Measurements from ENCODE around the gene FAM161B. TPM values are rescaled to one million over a fixed set of nuclear protein-coding genes. Genes with fewer than 3 reads are reported as not detected.

Gene FAM161B
- total and polyA plus RNA-seq, 2 of the 8 experiments (the other 6 are each of a cell fraction or from before 2014, with no cell fraction given): 0.14 to 0.32 TPM

DNA sequence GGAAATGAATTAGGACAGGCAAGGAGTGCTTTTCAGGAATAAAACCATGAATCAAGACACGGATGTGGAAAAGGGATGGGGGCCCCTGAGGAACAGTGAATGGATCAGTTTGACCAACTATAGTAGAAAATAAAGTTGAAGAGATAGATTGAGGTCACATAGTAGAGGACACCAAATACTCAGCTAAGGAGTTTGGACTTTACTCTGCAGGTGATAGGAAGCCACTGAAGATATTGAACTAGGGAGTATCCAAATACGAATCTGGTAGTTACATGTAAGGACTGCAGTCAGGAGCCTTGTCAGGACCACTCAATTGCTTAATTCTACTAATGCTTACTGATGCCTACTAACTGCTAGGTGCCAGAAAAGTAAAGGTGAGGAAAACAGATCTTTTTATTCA lies 48.8 kb upstream of the FAM161B start:
- 98% methylated on average over 2 of the region's 2 CpGs; no CpG with 5 or more reads in 1 of the 2 experiments for WGBS, 2 experiments (ENCODE audit: extremely low coverage in 1 of 2, insufficient coverage in 1 of 2, insufficient read length in 1 of 2, insufficient replicate concordance in 2 of 2, low coverage in 1 of 2, low lambda C conversion rate in 2 of 2, missing lambda C conversion rate in 1 of 2)
- H2BK5ac ChIP-seq (ENCODE audit: low read depth, low read length): no peak overlapping the region
- no peak for FAIRE-seq
- TF ChIP-seq TCF12 (IDR thresholded peaks at IDR 0.05; ENCODE audit: low read depth, low read length): no peak
- no peak for TF ChIP-seq NANOG (IDR thresholded peaks at IDR 0.05; ENCODE audit: insufficient read depth, low read depth, low read length, poor library complexity, severe bottlenecking)
- TF ChIP-seq, protein P1, sequence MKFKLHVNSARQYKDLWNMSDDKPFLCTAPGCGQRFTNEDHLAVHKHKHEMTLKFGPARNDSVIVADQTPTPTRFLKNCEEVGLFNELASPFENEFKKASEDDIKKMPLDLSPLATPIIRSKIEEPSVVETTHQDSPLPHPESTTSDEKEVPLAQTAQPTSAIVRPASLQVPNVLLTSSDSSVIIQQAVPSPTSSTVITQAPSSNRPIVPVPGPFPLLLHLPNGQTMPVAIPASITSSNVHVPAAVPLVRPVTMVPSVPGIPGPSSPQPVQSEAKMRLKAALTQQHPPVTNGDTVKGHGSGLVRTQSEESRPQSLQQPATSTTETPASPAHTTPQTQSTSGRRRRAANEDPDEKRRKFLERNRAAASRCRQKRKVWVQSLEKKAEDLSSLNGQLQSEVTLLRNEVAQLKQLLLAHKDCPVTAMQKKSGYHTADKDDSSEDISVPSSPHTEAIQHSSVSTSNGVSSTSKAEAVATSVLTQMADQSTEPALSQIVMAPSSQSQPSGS (IDR thresholded peaks at IDR 0.05; ENCODE audit: low read length): no peak
- no peak for TF ChIP-seq CREB1 (IDR thresholded peaks at IDR 0.05)
- no peak for TF ChIP-seq BCL11A (IDR thresholded peaks at IDR 0.05; ENCODE audit: low read depth in 2 of 2, low read length in 2 of 2)
- TF ChIP-seq HDAC6 (IDR thresholded peaks at IDR 0.05; ENCODE audit: low read depth, low read length): no peak
- no peak for TF ChIP-seq TAF1 (IDR thresholded peaks at IDR 0.05; ENCODE audit: low read depth, low read length)
- TF ChIP-seq BRCA1 (IDR thresholded peaks at IDR 0.05; ENCODE audit: low read depth, low read length): no peak
- TF ChIP-seq POLR2A (IDR thresholded peaks at IDR 0.05; ENCODE audit: control extremely low read depth in 1 of 2, low read depth in 2 of 2, low read length in 2 of 2): no peak
- TF ChIP-seq ASH2L (IDR thresholded peaks at IDR 0.05; ENCODE audit: low read length): no peak
- TF ChIP-seq POLR2AphosphoS5 (IDR thresholded peaks at IDR 0.05; ENCODE audit: low read depth, low read length): no peak

More for the DNA sequence above, 48.8 kb upstream of the FAM161B start:
- DNase-seq (ENCODE audit: low read depth in 1 of 2, low spot score in 2 of 2): no peak
- Histone ChIP-seq H3K4me1 (replicated peaks in 1 of 4; ENCODE audit: control insufficient read depth in 3 of 4, insufficient read depth in 4 of 4, low read length in 3 of 4) (no peaks in the 10 kb centered on the region), H4K20me1 (replicated peaks in 1 of 2; ENCODE audit: control insufficient read depth in 1 of 2, insufficient read depth in 2 of 2, low read length in 2 of 2) (no peaks in the 10 kb centered on the region), H4K5ac (ENCODE audit: insufficient read length, low read depth, low read length) (no peak overlapping the region), H3K79me1 (ENCODE audit: low read depth, low read length) (no peaks in the 10 kb centered on the region), H3K9ac (replicated peaks in 1 of 4; ENCODE audit: extremely low read depth in 1 of 4, low read depth in 3 of 4, low read length in 3 of 4) (no peak overlapping the region), H2AK5ac (ENCODE audit: low read depth, low read length) (no peak overlapping the region), H3K79me2 (ENCODE audit: control insufficient read depth in 1 of 2, insufficient read depth in 2 of 2, low read length in 2 of 2) (no peaks in the 10 kb centered on the region), H4K91ac (replicated peaks; ENCODE audit: insufficient read length, low read length) (no peak overlapping the region), H3K23ac (ENCODE audit: insufficient read length) (no peak overlapping the region), H2BK120ac (replicated peaks; ENCODE audit: low read depth, low read length) (no peak overlapping the region), H2BK12ac (ENCODE audit: low read depth, low read length) (no peak overlapping the region), H3K4me2 (ENCODE audit: insufficient read depth in 1 of 2, low read depth in 2 of 2, low read length in 2 of 2) (no peak overlapping the region), H3K36me3 (ENCODE audit: control insufficient read depth in 2 of 4, insufficient read depth in 4 of 4, low read length in 3 of 4) (no peaks in the 10 kb centered on the region), H3K4ac (replicated peaks; ENCODE audit: insufficient read length, low read depth, low read length) (no peak overlapping the region), H3K14ac (ENCODE audit: insufficient read length) (no peak overlapping the region), H3K4me3 (ENCODE audit: extremely low read depth in 1 of 4, insufficient read depth in 2 of 4, low read depth in 3 of 4, low read length in 4 of 4) (no peak overlapping the region), H2BK15ac (ENCODE audit: low read length) (no peak overlapping the region), H3K56ac (replicated peaks; ENCODE audit: insufficient read length, low read depth, low read length) (no peak overlapping the region), H3K18ac (ENCODE audit: extremely low read depth, low read length) (no peak overlapping the region), H2AFZ (ENCODE audit: low read length) (no peak overlapping the region), H3K27me3 (replicated peaks in 1 of 4; ENCODE audit: control insufficient read depth in 3 of 4, extremely low read depth in 1 of 4, insufficient read depth in 3 of 4, low read length in 3 of 4) (no peaks in the 10 kb centered on the region), H2BK20ac (ENCODE audit: low read length) (no peak overlapping the region), H3K27ac (ENCODE audit: low read depth, low read length) (no peak overlapping the region), H4K8ac (ENCODE audit: extremely low read depth, insufficient read depth, low read length) (no peak overlapping the region), H3K9me3 (ENCODE audit: insufficient read depth in 2 of 2, low read depth in 1 of 2, low read length in 1 of 2) (no peaks in the 10 kb centered on the region), H3K23me2 (ENCODE audit: low read depth, low read length) (no peaks in the 10 kb centered on the region)
- ChIA-PET CTCF (ENCODE audit: partially characterized antibody) (no interaction called here), POLR2A (ENCODE audit: partially characterized antibody) (no interaction called here)
